HG02623 (cell line): ENCODE data around the gene OXTR.
A peak's percentile ranks its signal among the peaks of the same experiment; 100 is the strongest.

ENCODE experiments used
- ATAC-seq: cut with Tn5 transposase; IDR thresholded peaks from one replicate; pipeline ENCODE4 v1.9.1; 2021; ENCODE audit warnings: moderate library complexity; ENCODE audit not compliant: unreplicated experiment

OXTR gene

GRCh38 chr3:8769088-8769822, at the start of gene OXTR:
Gene OXTR (minus strand): TSS chr3:8769613. CDS start chr3:8768187, 1,426 bp downstream.
- ATAC-seq: peak; percentile 70

- ATAC-seq: no peak
These were observed 48.1 kb upstream of the OXTR start for GRCh38 chr3:8817486-8817885.

DNA sequence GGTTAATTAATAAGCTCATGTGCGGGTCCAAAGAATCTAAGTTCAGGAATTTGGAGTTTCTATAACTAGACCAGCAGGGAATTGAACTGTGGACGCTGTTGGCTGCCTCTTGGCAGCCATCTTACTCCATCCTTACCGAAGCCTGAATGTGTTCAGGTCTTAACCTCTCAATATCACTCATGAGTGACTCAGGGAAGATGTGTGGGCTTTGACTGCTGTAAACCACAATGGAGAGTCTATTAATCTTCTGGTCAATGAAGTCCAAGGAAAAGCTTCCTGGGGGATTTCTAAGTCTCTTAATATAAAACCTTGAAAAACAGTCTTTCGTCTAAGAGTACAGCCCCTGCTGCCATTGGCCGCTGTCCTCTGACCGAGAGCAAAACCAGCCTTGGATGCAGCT, 46.7 kb upstream of the OXTR start:
- ATAC-seq: no peak

DNA sequence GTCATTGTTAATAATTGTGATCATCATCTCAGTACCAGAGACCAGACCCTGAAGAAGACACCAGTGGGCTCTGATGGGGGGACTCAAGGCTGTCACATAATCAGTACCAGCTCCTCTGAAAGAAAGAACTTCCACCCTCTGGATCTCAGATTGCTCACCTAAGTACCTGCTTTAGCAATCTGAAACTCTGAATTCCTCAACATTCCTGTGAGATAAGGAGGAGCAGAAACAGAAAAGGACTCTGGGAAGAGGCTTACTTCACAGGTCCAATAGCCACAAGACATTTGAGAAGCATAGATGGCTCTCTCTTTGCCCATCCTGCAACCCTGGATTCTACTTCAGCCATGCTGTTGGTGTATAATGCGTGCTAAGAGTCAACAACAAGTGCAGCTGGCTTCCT, 44.0 kb upstream of the OXTR start:
- ATAC-seq: no peak

DNA sequence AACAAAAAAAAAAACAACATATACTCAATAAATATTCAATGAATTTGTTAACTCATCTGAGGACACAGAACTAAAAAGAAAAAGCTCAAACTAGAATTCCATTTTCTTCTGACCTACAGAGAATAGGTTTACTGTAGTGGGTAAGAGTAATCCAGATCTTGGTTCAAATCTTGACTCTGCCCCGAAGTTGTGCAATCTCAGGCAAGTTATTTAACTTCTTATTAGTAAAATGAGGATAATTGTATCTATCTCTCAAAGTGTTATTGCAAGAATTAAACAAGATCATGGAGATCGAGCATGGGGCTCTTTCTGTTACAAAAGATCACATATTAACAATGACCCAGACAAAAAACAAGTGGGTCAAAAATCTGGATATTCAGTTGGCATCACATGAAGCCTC, 41.1 kb upstream of the OXTR start:
- no peak for ATAC-seq

GRCh38 chr3:8805774-8806173, 36.4 kb upstream of the OXTR start:
- ATAC-seq: no peak

GRCh38 chr3:8802256-8802655, 32.8 kb upstream of the OXTR start:
- no peak for ATAC-seq

DNA sequence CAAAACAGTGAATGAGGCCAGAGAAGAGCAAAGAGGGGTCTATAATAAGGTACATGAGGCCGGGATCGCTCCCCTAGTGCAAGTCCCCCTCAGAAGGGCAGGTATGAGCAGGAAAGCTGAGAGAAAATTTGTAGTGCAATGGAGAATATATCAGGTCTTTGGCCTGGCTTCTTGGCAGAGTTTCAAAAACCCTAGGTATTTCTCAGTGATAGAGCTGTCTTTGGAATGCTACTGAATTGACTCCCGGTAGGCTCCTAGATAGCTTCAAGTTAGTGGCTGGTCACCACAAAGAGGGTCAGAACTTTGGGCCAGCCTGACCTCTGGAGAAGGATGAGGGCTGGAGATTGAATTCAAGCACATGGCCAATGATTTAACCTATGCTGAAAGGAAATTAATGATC, 30.6 kb upstream of the OXTR start:
- no peak for ATAC-seq

DNA sequence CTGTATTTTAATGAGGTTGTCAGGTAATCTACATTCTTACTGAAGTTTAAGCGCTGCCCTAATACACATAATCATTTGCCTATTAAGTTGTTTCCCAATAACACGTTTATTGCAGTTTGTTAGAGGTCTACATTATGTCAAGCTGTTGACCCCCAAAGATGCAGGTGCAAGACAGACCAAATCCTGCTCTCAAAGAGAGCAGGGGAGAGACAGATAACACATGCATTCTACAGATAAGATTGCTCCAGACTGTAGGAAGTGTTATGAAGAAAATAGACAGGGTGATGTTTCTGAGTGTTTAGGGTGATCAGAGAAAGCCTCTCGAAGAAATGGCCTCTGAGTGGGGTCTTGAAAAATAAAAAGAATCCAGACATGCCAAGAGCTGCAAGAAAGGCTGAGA, 24.8 kb upstream of the OXTR start:
- no peak for ATAC-seq

DNA sequence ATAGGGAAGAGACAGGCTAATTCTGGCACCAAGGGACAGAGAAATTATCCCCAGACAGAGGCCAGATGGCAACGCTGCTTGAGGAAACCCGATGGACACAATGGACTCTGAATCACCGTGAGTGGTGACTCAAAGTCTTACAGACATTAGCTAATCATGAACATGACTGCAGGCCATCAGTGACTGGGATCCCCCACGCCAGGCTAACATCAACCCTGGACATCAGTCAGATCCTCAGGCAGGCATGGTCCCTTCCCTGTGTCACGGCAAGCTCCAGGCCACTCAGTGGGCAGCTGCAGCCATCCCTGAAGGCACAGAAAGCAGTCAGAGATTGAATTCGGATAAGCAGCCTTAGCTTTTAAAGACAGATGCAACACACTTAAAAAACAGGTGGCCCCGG, 23.8 kb upstream of the OXTR start:
- no peak for ATAC-seq

- no peak for ATAC-seq
These were observed 21.1 kb upstream of the OXTR start for GRCh38 chr3:8790529-8790928.

GRCh38 chr3:8784676-8785435, 15.4 kb upstream of the OXTR start:
- ATAC-seq: no peak

GRCh38 chr3:8780279-8780678, 10.9 kb upstream of the OXTR start:
- no peak for ATAC-seq

GRCh38 chr3:8778475-8778874, 9.1 kb upstream of the OXTR start:
- no peak for ATAC-seq

DNA sequence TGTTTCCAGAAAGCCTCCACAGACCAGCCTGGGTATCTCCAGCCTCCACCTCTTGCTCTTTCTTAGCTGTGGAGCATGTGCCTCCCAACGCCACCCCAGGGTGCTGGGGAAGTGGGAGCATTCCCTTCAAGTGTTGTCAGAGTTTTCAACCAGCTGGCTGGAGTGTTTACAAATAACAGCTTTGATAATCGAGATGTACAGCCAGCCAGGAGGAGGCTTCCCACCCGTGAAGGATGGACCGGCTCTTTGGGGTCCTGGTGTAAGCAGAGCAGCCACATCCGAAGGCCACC, 8.5 kb upstream of the OXTR start:
- ATAC-seq: no peak

- ATAC-seq: peak; percentile 43
These were observed 8.0 kb upstream of the OXTR start for GRCh38 chr3:8777201-8777977.

- no peak for ATAC-seq
These were observed 7.0 kb upstream of the OXTR start for GRCh38 chr3:8776406-8776805.

- no peak for ATAC-seq
These were observed 6.2 kb upstream of the OXTR start for GRCh38 chr3:8775602-8776001.

DNA sequence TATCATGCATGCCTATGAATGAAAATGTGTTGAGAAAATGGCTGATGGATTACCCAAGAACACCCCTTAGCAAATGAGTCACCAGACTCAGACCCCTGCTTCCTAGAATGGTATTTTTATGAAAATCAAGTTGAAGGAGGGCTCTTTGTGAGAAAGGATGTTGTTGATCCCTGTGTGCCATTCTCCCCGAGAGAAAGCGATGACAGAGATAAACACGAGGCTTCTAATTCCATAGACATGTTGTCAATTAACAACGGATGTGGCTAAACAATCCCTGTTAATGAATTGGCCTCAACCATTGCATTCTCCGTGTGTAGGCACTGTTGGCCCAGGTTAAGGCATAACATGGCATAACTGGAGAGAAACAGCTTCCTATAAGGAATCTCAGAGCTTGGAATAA, 5.8 kb upstream of the OXTR start:
- no peak for ATAC-seq

DNA sequence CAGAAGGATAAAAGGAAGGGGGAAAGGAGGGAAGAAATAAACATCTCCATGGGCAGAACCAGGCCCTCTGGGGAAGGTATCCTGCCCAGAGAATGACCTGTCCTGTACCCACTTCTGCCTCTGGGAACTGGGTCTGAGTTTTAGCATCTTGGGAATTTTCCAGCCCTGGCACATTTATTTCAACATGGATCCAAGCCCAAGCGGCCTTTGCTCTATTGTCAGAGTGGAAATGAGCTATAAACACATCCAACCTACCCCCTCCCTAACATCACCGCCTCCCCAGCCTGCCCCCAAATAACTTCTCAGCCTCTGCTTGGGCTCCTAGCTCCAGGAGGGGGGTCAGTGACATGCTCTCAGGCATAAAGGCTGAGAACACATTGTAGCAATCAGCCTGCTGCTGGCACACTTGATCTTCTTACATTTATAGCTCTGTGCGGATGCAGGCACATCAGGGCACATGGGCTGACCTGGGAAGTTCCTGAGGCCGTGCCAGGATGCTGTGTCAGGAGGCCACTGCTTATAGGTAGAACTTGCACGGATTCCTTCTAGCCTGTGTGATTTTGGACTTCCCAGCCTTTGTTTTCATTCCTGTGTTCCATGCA, 4.6 kb upstream of the OXTR start:
- ATAC-seq: no peak

DNA sequence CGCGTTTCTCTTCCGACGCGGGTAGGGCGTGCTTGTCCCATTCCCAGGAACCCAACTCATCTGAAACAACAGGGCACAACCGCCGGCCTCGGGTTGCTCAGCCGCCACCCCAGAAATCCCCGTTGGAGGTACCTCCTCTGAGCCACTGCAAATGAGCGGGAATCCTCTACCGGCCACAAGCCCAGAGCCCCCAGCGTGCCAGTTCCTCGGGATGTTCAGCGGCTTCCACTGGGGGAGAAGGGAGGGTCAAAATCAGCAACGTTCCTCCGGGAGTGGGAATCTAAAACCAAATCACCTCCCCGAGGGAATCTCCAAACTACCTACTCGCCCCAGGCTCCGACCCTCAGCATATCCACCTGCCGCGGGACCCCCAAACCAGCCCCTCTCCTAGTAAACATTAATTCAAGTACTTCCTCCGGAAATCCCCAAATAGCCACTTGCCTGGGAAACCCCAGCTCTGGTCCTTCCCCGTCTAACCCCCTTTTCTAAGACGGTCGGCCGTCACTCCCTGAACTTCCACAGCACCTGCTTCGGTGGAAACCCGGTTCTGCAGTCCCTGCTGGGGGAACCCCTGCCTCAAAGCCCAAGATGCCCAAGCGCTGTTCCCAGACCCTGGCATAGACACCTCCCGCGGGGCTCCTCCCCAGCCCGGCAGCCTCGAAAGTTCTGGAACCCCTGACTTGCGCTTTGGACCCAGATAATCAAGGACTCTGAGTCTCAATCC, 887 bp downstream of the OXTR start:
- ATAC-seq: peak; percentile 32
